Measurements from ENCODE around the gene PARVA.

DNA sequence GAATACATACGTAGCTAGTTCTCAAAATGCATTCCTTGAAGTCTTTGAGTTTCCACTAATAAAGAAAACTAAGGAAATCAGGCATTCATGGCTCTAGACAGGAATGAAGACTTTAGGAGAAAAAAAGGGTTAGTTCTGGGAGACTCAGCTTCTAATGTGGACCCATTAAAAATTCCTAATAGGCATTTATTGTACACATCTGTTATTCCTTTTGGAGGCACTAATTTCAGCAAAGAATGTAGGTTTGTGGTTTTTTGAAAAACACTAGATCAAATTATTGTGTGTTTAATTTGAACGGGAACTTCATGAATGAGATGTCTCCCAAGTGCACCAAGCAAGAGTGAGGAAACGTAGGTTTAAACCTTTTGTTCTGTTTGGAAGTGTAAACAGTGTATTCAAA lies 42.7 kb downstream of the PARVA start:
- TF ChIP-seq ATF6 (CRISPR knock-in tag; IDR thresholded peaks at IDR 0.05) (no peak), NFE2 (IDR thresholded peaks at IDR 0.05; ENCODE audit: low read depth) (no peak), HNRNPK (IDR thresholded peaks at IDR 0.05; ENCODE audit: low read depth, low read length, poor library complexity, severe bottlenecking) (no peak), BCOR (IDR thresholded peaks at IDR 0.05) (no peak), FOS (IDR thresholded peaks at IDR 0.05; ENCODE audit: extremely low read depth, insufficient read length) (no peak), ZNF561 (CRISPR knock-in tag; conservative IDR thresholded peaks at IDR 0.05) (no peak), FOXA1 (IDR thresholded peaks at IDR 0.05; ENCODE audit: borderline replicate concordance) (no peak), MAFG (tag; conservative IDR thresholded peaks at IDR 0.05) (no peak), RCOR1 (IDR thresholded peaks at IDR 0.05; ENCODE audit: borderline replicate concordance in 1 of 2, low read depth in 2 of 2, low read length in 2 of 2) (no peak), MNT (conservative IDR thresholded peaks at IDR 0.05) (no peak), CTCF (IDR thresholded peaks at IDR 0.05 in 2 of 3, conservative IDR thresholded peaks at IDR 0.05 in 1 of 3; ENCODE audit: insufficient read depth in 2 of 3, low read depth in 1 of 3, low read length in 3 of 3) (no peak), CEBPB (tag; IDR thresholded peaks at IDR 0.05) (no peak)
- TF ChIP-seq, protein P1, sequence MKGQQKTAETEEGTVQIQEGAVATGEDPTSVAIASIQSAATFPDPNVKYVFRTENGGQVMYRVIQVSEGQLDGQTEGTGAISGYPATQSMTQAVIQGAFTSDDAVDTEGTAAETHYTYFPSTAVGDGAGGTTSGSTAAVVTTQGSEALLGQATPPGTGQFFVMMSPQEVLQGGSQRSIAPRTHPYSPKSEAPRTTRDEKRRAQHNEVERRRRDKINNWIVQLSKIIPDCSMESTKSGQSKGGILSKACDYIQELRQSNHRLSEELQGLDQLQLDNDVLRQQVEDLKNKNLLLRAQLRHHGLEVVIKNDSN (CRISPR knock-in tag; IDR thresholded peaks at IDR 0.05) = no peak
- TF ChIP-seq, protein P2, sequence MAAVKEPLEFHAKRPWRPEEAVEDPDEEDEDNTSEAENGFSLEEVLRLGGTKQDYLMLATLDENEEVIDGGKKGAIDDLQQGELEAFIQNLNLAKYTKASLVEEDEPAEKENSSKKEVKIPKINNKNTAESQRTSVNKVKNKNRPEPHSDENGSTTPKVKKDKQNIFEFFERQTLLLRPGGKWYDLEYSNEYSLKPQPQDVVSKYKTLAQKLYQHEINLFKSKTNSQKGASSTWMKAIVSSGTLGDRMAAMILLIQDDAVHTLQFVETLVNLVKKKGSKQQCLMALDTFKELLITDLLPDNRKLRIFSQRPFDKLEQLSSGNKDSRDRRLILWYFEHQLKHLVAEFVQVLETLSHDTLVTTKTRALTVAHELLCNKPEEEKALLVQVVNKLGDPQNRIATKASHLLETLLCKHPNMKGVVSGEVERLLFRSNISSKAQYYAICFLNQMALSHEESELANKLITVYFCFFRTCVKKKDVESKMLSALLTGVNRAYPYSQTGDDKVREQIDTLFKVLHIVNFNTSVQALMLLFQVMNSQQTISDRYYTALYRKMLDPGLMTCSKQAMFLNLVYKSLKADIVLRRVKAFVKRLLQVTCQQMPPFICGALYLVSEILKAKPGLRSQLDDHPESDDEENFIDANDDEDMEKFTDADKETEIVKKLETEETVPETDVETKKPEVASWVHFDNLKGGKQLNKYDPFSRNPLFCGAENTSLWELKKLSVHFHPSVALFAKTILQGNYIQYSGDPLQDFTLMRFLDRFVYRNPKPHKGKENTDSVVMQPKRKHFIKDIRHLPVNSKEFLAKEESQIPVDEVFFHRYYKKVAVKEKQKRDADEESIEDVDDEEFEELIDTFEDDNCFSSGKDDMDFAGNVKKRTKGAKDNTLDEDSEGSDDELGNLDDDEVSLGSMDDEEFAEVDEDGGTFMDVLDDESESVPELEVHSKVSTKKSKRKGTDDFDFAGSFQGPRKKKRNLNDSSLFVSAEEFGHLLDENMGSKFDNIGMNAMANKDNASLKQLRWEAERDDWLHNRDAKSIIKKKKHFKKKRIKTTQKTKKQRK (IDR thresholded peaks at IDR 0.05; ENCODE audit: borderline replicate concordance, low read depth, low read length) = no peak

Measured in K562 (cell line).